HG02571 (cell line): ENCODE measurements around the gene MYO10.
"Not testable (repeated sequence)": the region's sequence is repeated elsewhere in the genome, so short reads cannot be mapped to it uniquely, and the experiment has no call there.

Source experiments
- ATAC-seq: cut with Tn5 transposase; IDR thresholded peaks from one replicate; pipeline ENCODE4 v1.9.1; 2021; ENCODE audit warnings: mild to moderate bottlenecking, moderate library complexity; ENCODE audit not compliant: unreplicated experiment

The MYO10 gene

DNA sequence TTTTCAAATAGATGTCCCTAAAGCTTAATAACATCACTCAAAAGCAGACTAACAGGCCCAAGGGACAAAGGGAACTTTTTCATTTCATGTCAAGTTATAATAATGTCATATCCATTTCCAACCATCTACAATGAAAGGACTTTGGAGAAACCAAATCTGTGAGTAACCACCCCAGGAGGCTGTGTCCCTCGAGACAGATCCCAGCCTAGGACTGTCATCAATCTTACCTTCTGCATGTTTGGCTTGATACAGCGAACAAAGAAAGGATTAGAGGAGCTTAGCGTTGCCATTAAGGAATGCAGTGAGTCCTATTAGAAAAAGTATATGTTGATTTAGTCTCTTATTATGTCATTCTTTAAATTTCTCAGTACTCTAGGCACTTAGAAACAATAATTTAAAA is 181.5 kb downstream of the MYO10 start:
- no peak for ATAC-seq

GRCh38 chr5:16754086-16754485 is 182.0 kb downstream of the MYO10 start:
- ATAC-seq = no peak

GRCh38 chr5:16750445-16750844 is 185.6 kb downstream of the MYO10 start:
- ATAC-seq = no peak

DNA sequence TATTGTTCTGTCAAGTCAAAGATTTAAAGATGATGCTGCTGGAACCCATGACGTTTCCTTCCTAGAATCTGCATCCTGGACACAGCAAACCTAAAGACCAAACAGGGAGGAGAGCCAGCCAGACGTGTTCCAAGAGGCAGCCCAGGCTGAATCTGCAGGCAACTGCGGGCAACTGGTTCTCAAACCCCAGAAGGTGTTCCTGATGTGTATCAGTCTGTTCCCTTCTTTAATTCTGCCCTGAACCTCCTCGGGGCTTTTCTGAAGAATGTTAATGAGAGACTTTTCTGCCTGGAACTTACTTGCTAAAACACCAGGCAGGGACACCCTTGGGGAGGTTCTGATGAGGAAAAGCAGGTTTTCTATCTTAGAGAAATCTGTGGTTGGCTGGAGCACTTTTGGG is 186.5 kb downstream of the MYO10 start:
- ATAC-seq = no peak

DNA sequence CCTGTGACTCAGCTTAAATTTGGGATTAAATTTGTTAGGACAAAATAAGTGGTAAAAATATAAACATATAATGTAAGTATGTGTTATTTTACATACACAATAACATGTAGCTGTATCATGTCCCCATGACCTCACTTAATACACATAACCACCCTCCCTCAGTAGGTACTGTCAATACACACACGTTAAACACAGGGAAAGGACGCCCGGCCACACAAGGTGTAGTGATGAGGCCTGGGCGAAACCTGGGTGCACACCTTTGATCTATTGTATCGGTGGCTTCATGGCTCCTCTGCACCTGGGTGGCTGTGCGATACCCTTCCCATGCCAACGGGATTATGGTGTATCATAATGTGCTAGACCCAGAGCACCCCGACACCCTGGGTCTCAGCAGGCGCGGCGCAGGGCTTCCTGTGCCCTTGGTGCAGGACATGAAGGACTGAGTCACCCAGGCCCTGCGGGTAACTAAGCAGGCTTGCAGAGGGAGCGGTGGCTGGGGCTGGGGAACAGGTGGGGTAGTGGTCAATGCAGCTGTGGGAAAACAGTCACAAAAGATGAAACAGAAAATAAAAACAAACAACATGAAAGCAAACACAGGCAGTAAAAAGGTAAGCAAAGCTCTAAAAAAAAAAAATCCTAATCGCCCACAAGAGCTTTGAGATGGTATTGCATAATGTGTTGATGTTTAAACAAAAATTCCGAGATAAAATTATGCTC is 191.8 kb downstream of the MYO10 start:
- ATAC-seq = no peak

- no peak for ATAC-seq
Observed at GRCh38 chr5:16742938-16743337, 193.2 kb downstream of the MYO10 start.

DNA sequence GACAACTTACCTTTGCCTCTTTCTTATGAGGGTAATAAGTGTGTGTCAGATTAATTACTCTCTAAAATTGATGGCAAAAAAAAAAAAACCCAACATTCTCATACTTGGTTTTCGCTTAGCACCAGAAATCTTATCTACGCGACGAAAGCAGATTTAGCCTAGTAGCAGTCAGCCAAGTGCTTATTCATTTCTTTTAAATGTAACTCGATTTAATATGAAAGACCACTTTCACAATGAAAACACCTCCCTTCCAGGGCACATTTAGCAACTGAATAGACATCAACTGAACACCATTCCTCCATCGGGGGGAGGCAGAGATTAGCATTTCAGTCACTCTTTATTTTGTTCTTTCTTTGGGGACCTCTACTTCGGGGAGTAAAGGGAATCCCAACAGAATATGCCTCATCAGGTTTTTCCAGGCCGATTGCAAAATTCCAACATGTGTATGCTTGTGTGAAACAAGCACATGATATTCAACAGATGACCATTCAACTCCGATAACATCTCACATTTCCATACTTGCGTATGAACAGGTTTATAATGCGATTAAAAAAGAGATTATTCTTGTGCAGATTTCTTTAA is 195.2 kb downstream of the MYO10 start:
- no peak for ATAC-seq

- no peak for ATAC-seq
Observed at GRCh38 chr5:16740066-16740810, 195.8 kb downstream of the MYO10 start.

GRCh38 chr5:16738393-16738792 is 197.7 kb downstream of the MYO10 start:
- not testable (repeated sequence) for ATAC-seq

DNA sequence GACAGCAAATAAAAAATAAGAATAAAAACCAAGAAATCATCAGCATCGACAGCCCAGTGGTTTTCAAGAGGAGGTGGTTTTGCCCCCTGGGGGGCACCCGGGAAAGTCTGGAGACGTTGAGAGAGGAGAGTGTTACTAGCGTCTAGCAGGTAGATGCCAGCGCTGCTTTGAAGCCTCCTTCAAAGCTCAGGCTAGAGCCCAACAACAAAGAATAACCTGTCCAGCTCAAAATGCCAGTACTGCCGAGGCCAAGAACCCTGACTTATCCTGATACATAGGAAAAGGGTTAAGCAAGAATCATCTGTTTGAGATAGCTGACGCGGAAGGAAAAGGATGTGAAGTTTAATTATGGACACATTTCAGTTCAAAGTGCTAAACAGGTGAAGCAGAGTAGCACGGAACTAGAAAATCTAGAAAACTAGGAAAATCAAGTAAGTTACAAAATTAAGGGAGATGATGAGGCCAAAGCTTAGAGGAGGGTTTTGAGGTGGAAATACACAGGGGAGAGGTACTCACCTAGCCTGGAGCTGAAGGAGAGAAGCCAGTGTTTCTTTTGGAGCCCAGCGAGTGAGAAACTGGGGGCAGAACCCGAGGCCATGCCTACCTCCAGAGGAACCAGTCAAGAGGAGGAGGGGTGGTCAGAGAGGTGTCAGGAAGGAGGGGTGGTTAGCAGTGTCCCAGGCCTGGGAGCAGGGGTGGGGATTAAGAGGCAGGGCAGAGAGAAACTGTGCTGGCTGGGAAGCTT is 198.3 kb downstream of the MYO10 start:
- ATAC-seq = no peak

DNA sequence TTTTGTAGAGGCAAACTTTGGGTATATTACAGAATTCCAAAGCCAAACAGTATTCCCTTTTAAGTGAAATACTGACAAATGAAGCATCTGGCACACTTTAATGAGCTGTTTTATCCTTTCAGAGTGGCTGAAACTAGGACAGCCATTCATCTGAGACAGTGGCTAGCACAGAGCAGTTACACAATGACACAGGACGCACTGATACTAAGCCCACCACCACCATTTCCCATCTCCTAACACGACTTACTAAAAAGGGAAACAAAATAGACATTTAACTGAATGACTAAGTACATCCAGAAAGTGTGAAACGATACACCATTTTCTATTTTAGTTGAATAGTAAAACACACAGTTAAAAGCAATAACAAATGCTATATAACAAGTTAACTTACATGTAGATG is 198.9 kb downstream of the MYO10 start:
- no peak for ATAC-seq

DNA sequence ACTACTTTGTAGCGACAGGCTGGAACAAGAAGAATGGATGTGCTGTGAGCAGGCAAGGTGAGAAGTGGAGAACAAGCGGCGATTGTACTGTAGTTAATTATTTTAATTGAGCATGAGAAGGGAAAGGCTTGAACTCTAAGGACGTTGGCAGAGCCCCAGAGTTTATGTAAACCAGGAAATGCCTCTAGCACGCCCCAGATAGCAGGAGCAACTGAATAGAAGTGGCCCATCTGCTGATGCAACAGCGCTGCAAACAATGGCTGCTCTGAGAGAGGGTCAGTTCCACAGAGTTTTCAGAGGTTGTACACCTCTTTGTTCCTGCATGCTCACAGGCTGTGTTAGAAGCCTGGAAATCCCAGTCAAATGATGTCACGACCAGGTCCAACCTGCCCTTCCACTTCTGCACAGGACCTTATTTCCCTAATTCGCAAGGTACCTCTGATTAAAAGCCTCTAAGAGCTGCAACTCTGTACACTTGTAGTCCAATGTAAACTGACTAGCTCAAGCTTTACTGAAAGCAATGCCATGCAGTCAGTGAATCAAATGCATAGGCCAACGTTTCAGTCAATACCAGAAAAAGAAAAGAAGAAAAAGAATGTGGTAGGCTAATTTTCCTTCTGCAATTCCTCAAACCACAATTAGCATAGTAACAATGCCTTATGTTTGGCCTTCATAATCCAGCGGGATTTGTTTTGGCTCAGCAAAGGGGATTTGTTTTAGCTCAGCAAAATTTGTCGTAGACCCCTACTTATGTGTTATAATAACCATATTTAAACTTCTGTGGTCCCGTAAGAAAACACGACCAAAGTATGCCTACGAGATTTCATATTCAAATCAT is 199.7 kb downstream of the MYO10 start:
- ATAC-seq = no peak

DNA sequence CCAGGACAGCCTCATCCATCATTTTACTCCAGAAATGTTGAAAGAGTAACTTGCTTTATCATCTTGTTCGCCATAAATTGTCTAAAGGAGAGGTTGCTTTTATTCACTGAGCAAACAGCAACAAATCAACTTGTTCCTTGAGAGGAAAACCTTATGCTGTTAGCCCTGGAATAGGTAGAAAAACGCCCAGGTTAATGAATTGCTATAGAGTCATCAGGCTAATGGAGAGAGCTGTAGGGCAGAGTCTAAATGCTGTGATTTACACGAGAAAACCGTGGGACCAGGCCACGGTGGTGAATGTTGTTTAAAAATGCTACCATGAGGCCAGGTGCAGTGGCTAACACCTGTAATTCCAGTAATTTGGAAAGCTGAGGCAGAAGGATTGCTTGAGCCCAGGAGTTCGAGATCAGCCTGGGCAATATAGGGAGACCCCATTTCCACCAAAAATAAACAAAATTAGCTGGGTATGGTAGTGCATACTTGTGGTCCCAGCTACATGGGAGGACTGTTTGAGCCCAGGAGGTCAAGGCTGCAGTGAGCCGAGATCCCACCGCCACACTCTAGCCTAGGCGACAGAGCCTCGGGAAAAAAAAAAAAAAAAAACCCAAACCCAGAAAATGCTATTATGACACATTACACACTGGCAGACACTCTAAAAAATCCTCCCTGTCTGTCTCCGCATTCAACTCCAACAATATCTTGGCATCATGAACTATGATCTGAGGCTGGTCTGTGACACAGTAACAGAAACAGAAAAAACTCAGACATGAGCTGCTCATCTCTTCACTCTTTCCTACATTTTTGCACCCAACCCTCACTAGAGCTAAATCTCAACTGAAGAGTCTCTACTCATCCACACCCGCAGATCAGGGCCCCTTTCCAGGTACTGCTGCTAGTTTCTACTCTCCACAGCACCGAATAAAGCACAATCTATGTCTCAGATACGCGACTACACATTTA is 200.7 kb downstream of the MYO10 start:
- no peak for ATAC-seq

DNA sequence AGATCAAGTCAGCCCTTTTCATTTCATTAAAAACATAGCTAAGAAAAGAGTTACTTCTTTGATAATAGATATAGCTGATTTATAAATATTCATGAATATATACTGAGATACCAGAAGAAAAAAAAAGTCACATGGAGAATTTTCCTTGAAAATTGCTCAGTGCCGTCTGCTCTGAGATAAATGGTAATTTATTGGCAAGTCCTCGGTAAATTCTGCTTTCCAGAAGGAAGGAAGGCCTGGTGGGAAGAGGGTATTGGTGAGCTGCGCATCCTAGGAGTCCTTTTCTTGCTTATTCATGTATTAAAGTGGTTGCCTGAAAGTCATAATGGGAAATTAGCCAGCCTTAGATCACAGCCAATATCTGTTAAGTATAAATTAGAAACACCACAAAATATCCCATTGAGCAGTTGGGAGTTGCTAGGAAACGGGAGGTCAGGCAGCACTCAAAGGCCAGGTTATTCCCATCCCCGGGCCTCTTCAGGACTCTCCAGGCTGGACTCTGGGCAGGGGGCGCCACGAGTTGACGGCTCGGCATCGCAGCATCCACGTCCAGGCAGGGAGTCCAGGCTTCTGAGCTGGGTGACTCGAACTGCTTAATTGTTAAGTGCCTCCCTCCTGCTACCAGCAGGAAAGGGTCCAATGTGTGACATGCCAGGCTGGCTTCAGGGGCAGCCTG is 202.6 kb downstream of the MYO10 start:
- ATAC-seq = no peak

DNA sequence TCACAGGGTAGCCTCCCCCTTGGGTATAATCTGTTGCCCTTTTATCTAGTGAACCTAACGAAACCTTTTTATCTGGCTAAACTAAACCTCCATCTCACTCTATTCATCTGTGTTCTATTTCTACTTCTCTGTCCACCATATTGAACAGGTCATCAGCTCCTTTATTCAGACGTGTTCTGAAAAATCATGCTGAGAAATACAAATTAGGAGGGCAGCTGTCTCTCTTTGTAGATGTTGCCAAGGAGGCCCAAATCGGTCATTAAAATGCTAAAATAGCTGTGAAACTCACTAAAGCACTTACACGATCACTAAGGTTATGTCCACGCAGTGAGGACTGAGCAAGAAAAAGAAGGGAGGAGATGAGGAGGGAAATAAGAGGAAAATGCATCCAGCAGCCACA is 203.7 kb downstream of the MYO10 start:
- ATAC-seq = no peak

- no peak for ATAC-seq
Observed at GRCh38 chr5:16727755-16728325, 208.2 kb downstream of the MYO10 start.

DNA sequence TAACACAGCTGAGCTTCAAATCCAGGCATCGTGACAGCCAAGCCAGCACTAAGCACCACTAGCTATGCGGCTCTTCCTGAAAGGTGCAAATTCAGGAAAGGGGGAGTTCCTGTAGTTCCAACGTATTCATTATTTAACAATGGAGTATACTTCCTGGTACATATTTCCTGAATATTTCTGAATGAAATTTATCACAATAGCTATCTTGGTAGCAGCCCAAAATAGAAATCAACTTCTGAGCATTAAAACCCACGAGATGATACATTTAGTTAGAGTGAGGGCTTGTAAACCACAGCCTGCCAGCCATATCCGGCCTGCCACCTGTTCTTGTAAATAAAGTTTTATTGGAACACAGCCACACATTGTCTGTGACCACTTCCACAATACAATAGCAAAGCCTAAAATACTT is 209.5 kb downstream of the MYO10 start:
- no peak for ATAC-seq

DNA sequence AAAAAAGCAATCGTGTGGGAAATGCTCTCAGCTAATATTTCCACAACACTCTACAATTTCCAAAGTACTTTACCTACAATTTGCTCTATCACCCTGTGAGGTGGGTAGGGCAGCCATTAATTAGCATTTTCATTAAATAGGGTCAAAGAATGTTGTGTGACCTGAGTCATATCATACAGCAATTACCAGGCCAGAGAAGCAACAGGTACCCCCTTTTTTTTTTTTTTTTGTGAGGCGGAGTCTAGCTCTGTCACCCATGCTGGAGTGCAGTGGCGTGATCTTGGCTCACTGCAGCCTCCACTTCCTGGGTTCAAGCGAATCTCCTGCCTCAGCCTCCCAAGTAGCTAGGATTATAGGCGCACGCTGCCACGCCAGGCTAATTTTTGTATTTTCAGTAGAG is 210.5 kb downstream of the MYO10 start:
- no peak for ATAC-seq

- no peak for ATAC-seq
Observed at GRCh38 chr5:16723821-16724220, 212.3 kb downstream of the MYO10 start.
